Hepatocyte (in vitro differentiated cells): ENCODE results near the gene ZNF692. TPM values are rescaled to one million over a fixed set of nuclear protein-coding genes. Genes with fewer than 3 reads are reported as not detected.

Experiments
- DNase-seq: peaks from one replicate; pipeline ENCODE4 v3.0.0-alpha.2; 2016; ENCODE audit warnings: low spot score
- H2AFZ ChIP-seq: fragments of 200-600 bp; sonication (generic); 2 replicates; pipeline ENCODE4 v1.6.0; 2016; ENCODE audit warnings: antibody characterized with exemption, mild to moderate bottlenecking
- H3K27ac ChIP-seq: fragments of 200-600 bp; sonication (generic); 2 replicates; pipeline ENCODE4 v1.5.1; 2016; ENCODE audit warnings: mild to moderate bottlenecking
- H3K27me3 ChIP-seq: fragments of 200-600 bp; sonication (generic); 2 replicates; pipeline ENCODE4 v1.6.1; 2016
- H3K36me3 ChIP-seq: fragments of 200-600 bp; sonication (generic); replicated peaks from 2 replicates; pipeline ENCODE4 v1.5.1; 2016; ENCODE audit warnings: low read depth; ENCODE audit not compliant: insufficient read depth
- H3K4me1 ChIP-seq: fragments of 200-600 bp; sonication (generic); 2 replicates; pipeline ENCODE4 v1.5.1; 2016; ENCODE audit warnings: mild to moderate bottlenecking, moderate library complexity; ENCODE audit not compliant: insufficient read depth
- H3K4me2 ChIP-seq: fragments of 200-600 bp; sonication (generic); 2 replicates; pipeline ENCODE4 v1.6.0; 2016
- H3K4me3 ChIP-seq: fragments of 200-600 bp; sonication (generic); 2 replicates; pipeline ENCODE4 v1.5.1; 2016; ENCODE audit warnings: mild to moderate bottlenecking
- H3K79me2 ChIP-seq: fragments of 200-600 bp; sonication (generic); 2 replicates; pipeline ENCODE4 v1.6.0; 2017; ENCODE audit warnings: mild to moderate bottlenecking
- H3K9me2 ChIP-seq: fragments of 200-600 bp; sonication (generic); replicated peaks from 2 replicates; pipeline ENCODE4 v1.6.0; 2017; ENCODE audit warnings: mild to moderate bottlenecking; ENCODE audit not compliant: insufficient read depth
- H3K9me3 ChIP-seq: fragments of 200-600 bp; sonication (generic); 2 replicates; pipeline ENCODE4 v1.5.1; 2016; ENCODE audit warnings: low read depth, mild to moderate bottlenecking
- H4K20me1 ChIP-seq: fragments of 200-600 bp; sonication (generic); 2 replicates; pipeline ENCODE4 v1.6.0; 2016; ENCODE audit warnings: mild to moderate bottlenecking; ENCODE audit not compliant: insufficient read depth, poor library complexity, severe bottlenecking
- EZH2 ChIP-seq: fragments of 200-600 bp; sonication (generic); IDR thresholded peaks from 2 replicates; pipeline ENCODE4 v1.6.1; 2016; ENCODE audit warnings: antibody characterized with exemption, mild to moderate bottlenecking, borderline replicate concordance
- EZH2phosphoT487 ChIP-seq: fragments of 200-600 bp; sonication (generic); IDR thresholded peaks from one replicate; pipeline ENCODE4 v1.6.1; 2018; ENCODE audit warnings: antibody characterized with exemption, mild to moderate bottlenecking, low read depth, moderate library complexity; ENCODE audit not compliant: unreplicated experiment, severe bottlenecking
- WGBS: methylation state at CpG from one replicate; pipeline ENCODE4 v1.1.6; 2016; ENCODE audit warnings: low lambda C conversion rate; ENCODE audit errors: missing lambda C conversion rate; 5-methylcytosine and 5-hydroxymethylcytosine counted together
- polyA plus RNA-seq: library from polyadenylated mRNA; unstranded; fragments of >200 nt; fragmentation: Nextera tagmentation; extraction: Ambion mirVana; gene quantifications from 2 replicates; pipeline ENCODE4 v1.2.1, GENCODE V29; 2016
- total RNA-seq: library from RNA; depleted of rRNA; stranded (reverse); fragments of >200 nt; gene quantifications from 2 replicates; pipeline ENCODE4 v1.2.3, GENCODE V29; 2014
- TF ChIP-seq, protein P1 (sequence below): fragments of 200-600 bp; sonication (generic); IDR thresholded peaks from 2 replicates; pipeline ENCODE4 v1.5.1; 2016; ENCODE audit warnings: antibody characterized with exemption, mild to moderate bottlenecking; ENCODE audit not compliant: poor library complexity

ZNF692 gene
- total and polyA plus RNA-seq, 2 experiments from 2014 or later: 42.1 to 60.8 TPM

DNA sequence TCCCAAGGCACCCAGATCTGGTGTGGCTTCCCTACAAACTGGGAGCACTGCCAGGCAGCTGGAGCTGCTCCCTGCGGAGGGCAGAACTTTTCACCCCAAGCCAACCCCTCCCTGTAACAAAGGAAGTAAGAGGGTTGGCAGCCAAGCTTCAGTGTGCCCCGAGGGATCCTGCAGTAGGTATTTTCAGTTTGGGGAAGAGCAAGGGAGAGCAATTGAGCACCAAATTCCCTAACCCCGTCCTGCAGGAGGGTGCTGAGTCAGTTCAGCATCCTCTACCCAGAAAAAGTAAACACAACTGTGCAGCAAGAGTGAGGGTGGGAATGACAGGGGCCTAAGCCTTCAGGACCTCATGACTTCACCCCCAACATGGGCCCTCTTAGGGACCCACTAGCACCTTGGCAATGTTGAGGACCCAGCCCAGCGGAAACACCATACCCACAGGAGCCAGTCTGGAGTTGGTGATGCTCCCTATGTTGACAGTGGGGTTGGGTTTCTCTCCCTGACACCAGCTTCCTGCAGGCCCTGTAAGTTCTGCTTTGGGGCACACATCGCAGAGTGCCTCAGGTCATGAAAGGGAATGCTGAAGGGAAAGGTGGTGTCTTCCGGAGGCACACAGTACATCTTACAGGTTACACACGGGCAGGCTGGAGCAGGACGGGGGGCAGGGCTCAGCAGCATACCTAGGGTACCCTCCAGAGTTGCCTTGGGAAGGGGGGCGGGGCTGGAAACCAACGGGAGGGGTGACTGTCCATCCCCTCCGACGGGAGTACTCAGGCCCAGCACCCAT lies 48.0 kb downstream of the ZNF692 start:
- Histone ChIP-seq H3K27ac (no peak overlapping the region), H3K4me1 (no peaks in the 10 kb centered on the region), H3K79me2 (no peaks in the 10 kb centered on the region), H3K9me2 (no peaks in the 10 kb centered on the region), H3K4me3 (no peak overlapping the region), H3K27me3 (no peaks in the 10 kb centered on the region), H3K4me2 (no peak overlapping the region), H3K36me3 (no peaks in the 10 kb centered on the region), H4K20me1 (no peaks in the 10 kb centered on the region), H3K9me3 (no peaks in the 10 kb centered on the region), H2AFZ (no peak overlapping the region)
- no peak for DNase-seq
- TF ChIP-seq EZH2phosphoT487: no peak
- TF ChIP-seq, protein P1, sequence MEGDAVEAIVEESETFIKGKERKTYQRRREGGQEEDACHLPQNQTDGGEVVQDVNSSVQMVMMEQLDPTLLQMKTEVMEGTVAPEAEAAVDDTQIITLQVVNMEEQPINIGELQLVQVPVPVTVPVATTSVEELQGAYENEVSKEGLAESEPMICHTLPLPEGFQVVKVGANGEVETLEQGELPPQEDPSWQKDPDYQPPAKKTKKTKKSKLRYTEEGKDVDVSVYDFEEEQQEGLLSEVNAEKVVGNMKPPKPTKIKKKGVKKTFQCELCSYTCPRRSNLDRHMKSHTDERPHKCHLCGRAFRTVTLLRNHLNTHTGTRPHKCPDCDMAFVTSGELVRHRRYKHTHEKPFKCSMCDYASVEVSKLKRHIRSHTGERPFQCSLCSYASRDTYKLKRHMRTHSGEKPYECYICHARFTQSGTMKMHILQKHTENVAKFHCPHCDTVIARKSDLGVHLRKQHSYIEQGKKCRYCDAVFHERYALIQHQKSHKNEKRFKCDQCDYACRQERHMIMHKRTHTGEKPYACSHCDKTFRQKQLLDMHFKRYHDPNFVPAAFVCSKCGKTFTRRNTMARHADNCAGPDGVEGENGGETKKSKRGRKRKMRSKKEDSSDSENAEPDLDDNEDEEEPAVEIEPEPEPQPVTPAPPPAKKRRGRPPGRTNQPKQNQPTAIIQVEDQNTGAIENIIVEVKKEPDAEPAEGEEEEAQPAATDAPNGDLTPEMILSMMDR: no peak
- TF ChIP-seq EZH2: no peak
- 91% methylated on average over 11 of the region's 12 CpGs for WGBS

DNA sequence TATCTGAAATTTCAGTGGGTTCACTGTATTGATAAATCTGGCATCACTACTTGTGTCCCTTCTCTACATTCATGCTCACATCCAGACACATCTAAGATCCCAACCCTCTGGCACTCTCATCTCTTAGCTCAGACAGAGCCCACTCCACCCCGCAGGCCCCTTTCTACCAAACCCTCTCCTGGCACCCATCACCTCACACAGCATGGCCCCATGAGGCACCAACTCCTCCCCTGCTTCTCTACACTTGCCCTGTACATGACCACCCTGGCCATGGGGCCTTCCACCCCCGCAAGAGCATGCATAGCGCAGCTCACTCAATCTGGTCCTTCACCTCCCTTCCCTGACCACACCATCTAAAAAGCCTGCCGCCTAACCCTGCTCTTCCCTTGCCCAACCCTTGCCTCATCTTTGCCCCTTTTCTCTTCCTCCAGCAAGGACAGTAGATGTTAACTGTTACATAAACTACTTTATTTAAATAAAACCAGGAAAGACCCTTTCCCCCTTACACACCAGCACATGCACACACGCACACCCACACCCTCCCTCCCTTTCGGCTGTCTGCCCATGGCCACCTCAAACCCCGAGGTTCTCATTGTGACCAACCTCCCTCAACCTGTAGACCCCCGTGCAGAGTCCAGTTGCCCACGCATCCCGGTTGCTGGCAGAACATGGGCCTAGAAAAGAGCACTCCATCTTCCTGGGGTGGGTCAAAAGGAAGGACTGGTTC lies 48.7 kb downstream of the ZNF692 start:
- Histone ChIP-seq H3K4me2 (no peak overlapping the region), H3K9me2 (no peaks in the 10 kb centered on the region), H3K27ac (no peak overlapping the region), H2AFZ (no peak overlapping the region), H3K79me2 (no peaks in the 10 kb centered on the region), H3K27me3 (no peaks in the 10 kb centered on the region), H3K36me3 (no peaks in the 10 kb centered on the region), H4K20me1 (no peaks in the 10 kb centered on the region), H3K9me3 (no peaks in the 10 kb centered on the region), H3K4me1 (no peaks in the 10 kb centered on the region), H3K4me3 (no peak overlapping the region)
- TF ChIP-seq EZH2phosphoT487: no peak
- TF ChIP-seq, protein P1: no peak
- no peak for TF ChIP-seq EZH2
- 94% methylated on average over 10 of the region's 10 CpGs for WGBS
- DNase-seq: no peak

DNA sequence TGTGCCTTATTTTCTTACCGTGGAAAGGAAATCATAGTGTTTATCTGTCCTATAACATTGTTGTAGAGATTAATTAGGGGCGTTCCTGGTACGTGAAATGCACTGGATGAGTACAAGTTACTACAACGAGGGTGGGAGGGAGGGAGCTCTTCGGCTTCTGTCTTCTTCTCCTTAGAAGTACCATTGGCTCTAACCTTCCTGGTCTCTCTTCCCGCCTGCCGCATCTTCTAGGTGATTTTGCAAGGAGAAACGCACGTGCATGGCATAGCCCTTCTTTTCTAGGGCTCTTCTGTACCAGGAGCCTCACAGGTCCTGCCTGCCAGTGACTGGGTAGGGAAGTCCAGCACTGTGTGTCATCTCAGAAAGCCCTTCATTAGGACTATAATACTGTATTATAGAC lies 50.0 kb downstream of the ZNF692 start:
- no peaks in the 10 kb centered on the region for H3K36me3 ChIP-seq
- H3K27ac ChIP-seq: no peak overlapping the region
- WGBS: 87% methylated on average over 9 of the region's 9 CpGs
- H3K79me2 ChIP-seq: no peaks in the 10 kb centered on the region
- no peak overlapping the region for H2AFZ ChIP-seq
- no peaks in the 10 kb centered on the region for H3K9me3 ChIP-seq
- no peaks in the 10 kb centered on the region for H3K27me3 ChIP-seq
- no peaks in the 10 kb centered on the region for H4K20me1 ChIP-seq
- DNase-seq: no peak
- TF ChIP-seq, protein P1: no peak
- TF ChIP-seq EZH2phosphoT487 (no peak), EZH2 (no peak)
- no peak overlapping the region for H3K4me2 ChIP-seq
- H3K4me3 ChIP-seq: no peak overlapping the region
- no peaks in the 10 kb centered on the region for H3K4me1 ChIP-seq
- no peaks in the 10 kb centered on the region for H3K9me2 ChIP-seq
